T-helper 9 cell (primary cell): ENCODE measurements around the gene PER2.
"Not testable (repeated sequence)": the region's sequence is repeated elsewhere in the genome, so short reads cannot be mapped to it uniquely, and the experiment has no call there.

ENCODE experiments used
- DNase-seq: peaks from one replicate; pipeline ENCODE4 v3.0.0-alpha.2; 2020

Gene PER2

GRCh38 chr2:238286095-238286494 lies 2.3 kb downstream of the PER2 start:
- no peak for DNase-seq

GRCh38 chr2:238285653-238286082 lies 2.7 kb downstream of the PER2 start:
- DNase-seq = no peak

- DNase-seq = no peak
Measured at GRCh38 chr2:238284802-238285515, 3.5 kb downstream of the PER2 start.

GRCh38 chr2:238282861-238283738 lies 5.3 kb downstream of the PER2 start:
- no peak for DNase-seq

GRCh38 chr2:238281826-238282480 lies 6.5 kb downstream of the PER2 start:
- no peak for DNase-seq

- no peak for DNase-seq
Measured at GRCh38 chr2:238280083-238280825, 8.2 kb downstream of the PER2 start.

GRCh38 chr2:238279324-238279682 lies 9.1 kb downstream of the PER2 start:
- DNase-seq = no peak

GRCh38 chr2:238278626-238279323 lies 9.6 kb downstream of the PER2 start:
- DNase-seq = no peak

- no peak for DNase-seq
Measured at GRCh38 chr2:238277695-238278094, 10.7 kb downstream of the PER2 start.

- no peak for DNase-seq
Measured at GRCh38 chr2:238274152-238274865, 14.1 kb downstream of the PER2 start.

- DNase-seq = not testable (repeated sequence)
Measured at GRCh38 chr2:238273433-238273832, 15.0 kb downstream of the PER2 start.

GRCh38 chr2:238272156-238272555 lies 16.3 kb downstream of the PER2 start:
- DNase-seq = no peak

GRCh38 chr2:238271686-238272085 lies 16.7 kb downstream of the PER2 start:
- not testable (repeated sequence) for DNase-seq

GRCh38 chr2:238271061-238271554 lies 17.3 kb downstream of the PER2 start:
- DNase-seq = no peak

- no peak for DNase-seq
Measured at GRCh38 chr2:238270606-238271005, 17.8 kb downstream of the PER2 start.

GRCh38 chr2:238269741-238270140 lies 18.7 kb downstream of the PER2 start:
- no peak for DNase-seq

GRCh38 chr2:238267884-238268680 lies 20.3 kb downstream of the PER2 start:
- no peak for DNase-seq

GRCh38 chr2:238267341-238267710 lies 21.1 kb downstream of the PER2 start:
- DNase-seq = no peak

- DNase-seq = no peak
Measured at GRCh38 chr2:238265605-238266004, 22.8 kb downstream of the PER2 start.

- no peak for DNase-seq
Measured at GRCh38 chr2:238264072-238264460, 24.3 kb downstream of the PER2 start.
